ENCODE results near the gene HINFP.
"Not testable (repeated sequence)": the region's sequence is repeated elsewhere in the genome, so short reads cannot be mapped to it uniquely, and the experiment has no call there.

The HINFP gene

DNA sequence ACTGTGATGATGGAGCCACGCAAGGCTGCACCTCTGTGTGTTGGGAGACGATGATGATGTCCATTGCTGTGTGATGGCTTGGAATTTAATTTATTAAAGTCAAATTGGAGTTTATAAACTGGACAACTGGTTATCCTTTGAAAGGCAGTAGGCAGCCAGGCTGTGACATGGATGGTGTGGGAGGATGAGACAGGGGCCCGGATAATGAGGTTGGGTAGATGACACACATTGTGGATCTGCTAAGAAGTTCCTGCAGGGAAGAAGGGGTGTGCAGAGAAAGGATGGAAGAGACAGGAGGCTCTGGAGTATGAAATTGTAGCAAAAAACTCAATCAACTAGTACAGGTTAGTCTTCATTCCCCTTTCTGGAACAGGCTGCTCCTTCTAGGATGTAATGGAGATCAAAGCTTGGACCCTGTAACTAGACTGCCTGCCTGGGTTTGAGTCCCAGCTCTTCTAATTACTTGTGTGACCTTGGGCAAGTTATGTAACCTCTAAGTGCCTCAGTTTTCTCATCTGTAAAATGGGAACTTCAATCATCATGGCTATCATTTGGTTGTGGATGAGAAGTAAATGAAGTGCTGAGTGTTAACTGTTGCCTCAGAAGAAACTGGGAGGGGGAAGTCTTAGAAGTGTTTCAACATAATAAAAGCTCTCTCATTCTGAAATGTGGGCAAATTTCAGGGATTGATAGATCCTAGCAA lies 4.2 kb upstream of the HINFP start:
- no peaks in the 10 kb centered on the region for H3K27me3 ChIP-seq (ENCODE audit: control insufficient read depth in 2 of 2, insufficient read depth in 2 of 2, low read length in 2 of 2)
- no peaks in the 10 kb centered on the region for H3K9me3 ChIP-seq (ENCODE audit: control insufficient read depth in 2 of 2, low read length in 2 of 2)
- H3K27ac ChIP-seq (ENCODE audit: low read depth in 2 of 2, low read length in 2 of 2), result no peak overlapping the region
- no peak overlapping the region for H3K4me3 ChIP-seq (ENCODE audit: low read length in 2 of 2)
- H3K9ac ChIP-seq (ENCODE audit: low read depth in 1 of 2, low read length in 2 of 2), result no peak overlapping the region
- H3K4me1 ChIP-seq (ENCODE audit: control insufficient read depth in 2 of 2, insufficient read depth in 2 of 2, low read length in 2 of 2), result peaks cover 11% of the 10 kb centered on the region in 2 donors
- peaks cover 25 to 34% of the 10 kb centered on the region in 2 donors for H3K36me3 ChIP-seq (ENCODE audit: control insufficient read depth in 2 of 2, insufficient read depth in 2 of 2, low read length in 2 of 2)

DNA sequence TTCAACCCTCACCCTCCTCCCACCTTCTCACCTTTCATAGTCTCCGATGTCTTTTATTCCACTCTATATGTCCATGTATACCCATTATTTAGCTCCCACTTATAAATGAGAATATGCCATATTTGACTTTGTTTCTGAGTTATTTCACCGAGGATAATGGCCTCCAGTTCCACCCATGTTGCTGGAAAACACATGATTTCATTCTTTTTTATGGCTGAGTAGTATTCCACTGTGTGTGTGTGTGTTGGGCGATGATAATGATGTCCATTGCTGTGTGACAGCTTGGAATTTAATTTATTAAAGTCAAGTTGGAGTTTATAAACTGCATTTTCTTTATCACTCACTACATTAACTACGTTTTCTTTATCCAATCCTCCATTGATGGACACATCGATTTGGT lies 3.2 kb upstream of the HINFP start:
- no peak overlapping the region for H3K27ac ChIP-seq (ENCODE audit: low read depth in 2 of 2, low read length in 2 of 2)
- H3K9me3 ChIP-seq (ENCODE audit: control insufficient read depth in 2 of 2, low read length in 2 of 2), result no peaks in the 10 kb centered on the region
- H3K36me3 ChIP-seq (ENCODE audit: control insufficient read depth in 2 of 2, insufficient read depth in 2 of 2, low read length in 2 of 2), result peaks cover 18 to 25% of the 10 kb centered on the region in 2 donors
- H3K9ac ChIP-seq (ENCODE audit: low read depth in 1 of 2, low read length in 2 of 2), result no peak overlapping the region
- H3K4me1 ChIP-seq (ENCODE audit: control insufficient read depth in 2 of 2, insufficient read depth in 2 of 2, low read length in 2 of 2), result peaks cover 16% of the 10 kb centered on the region in 2 donors
- H3K4me3 ChIP-seq (ENCODE audit: low read length in 2 of 2), result no peak overlapping the region
- no peaks in the 10 kb centered on the region for H3K27me3 ChIP-seq (ENCODE audit: control insufficient read depth in 2 of 2, insufficient read depth in 2 of 2, low read length in 2 of 2)

DNA sequence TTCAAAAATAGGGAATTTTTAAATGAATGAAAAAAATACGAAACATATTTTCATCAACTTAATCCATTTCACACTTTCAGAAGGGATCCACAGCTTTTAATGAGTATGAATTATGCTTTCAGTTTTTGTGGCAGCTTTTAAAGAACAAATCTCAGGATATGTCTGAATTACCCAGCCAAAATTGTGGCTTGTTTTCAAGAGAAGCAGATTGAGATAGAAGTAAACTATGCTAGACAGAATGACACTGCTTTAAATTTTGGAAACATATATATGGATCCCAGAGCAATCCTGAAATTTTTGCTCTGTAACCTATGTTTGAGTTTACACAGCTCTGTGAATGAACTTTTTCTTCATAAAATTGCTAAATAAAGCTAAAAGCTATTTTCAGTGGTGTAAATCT lies 2.4 kb upstream of the HINFP start:
- H3K4me1 ChIP-seq (ENCODE audit: control insufficient read depth in 2 of 2, insufficient read depth in 2 of 2, low read length in 2 of 2), result peaks cover 16% of the 10 kb centered on the region in 2 donors
- no peaks in the 10 kb centered on the region for H3K27me3 ChIP-seq (ENCODE audit: control insufficient read depth in 2 of 2, insufficient read depth in 2 of 2, low read length in 2 of 2)
- no peak overlapping the region for H3K27ac ChIP-seq (ENCODE audit: low read depth in 2 of 2, low read length in 2 of 2)
- H3K4me3 ChIP-seq (ENCODE audit: low read length in 2 of 2), result no peak overlapping the region
- H3K9ac ChIP-seq (ENCODE audit: low read depth in 1 of 2, low read length in 2 of 2), result no peak overlapping the region
- H3K9me3 ChIP-seq (ENCODE audit: control insufficient read depth in 2 of 2, low read length in 2 of 2), result no peaks in the 10 kb centered on the region
- H3K36me3 ChIP-seq (ENCODE audit: control insufficient read depth in 2 of 2, insufficient read depth in 2 of 2, low read length in 2 of 2), result peaks cover 14 to 22% of the 10 kb centered on the region in 2 donors

- Histone ChIP-seq H3K4me1 (ENCODE audit: control insufficient read depth in 2 of 2, insufficient read depth in 2 of 2, low read length in 2 of 2) (peaks cover 19 to 23% of the 10 kb centered on the region in 2 donors), H3K9ac (ENCODE audit: low read depth in 1 of 2, low read length in 2 of 2) (peak overlapping the region; percentile 76 to 88), H3K27ac (ENCODE audit: low read depth in 2 of 2, low read length in 2 of 2) (peak overlapping the region; percentile 28 to 76), H3K4me3 (ENCODE audit: low read length in 2 of 2) (peak overlapping the region; percentile 84 to 100), H3K36me3 (ENCODE audit: control insufficient read depth in 2 of 2, insufficient read depth in 2 of 2, low read length in 2 of 2) (peaks cover 10 to 20% of the 10 kb centered on the region in 2 donors), H3K27me3 (ENCODE audit: control insufficient read depth in 2 of 2, insufficient read depth in 2 of 2, low read length in 2 of 2) (no peaks in the 10 kb centered on the region), H3K9me3 (ENCODE audit: control insufficient read depth in 2 of 2, low read length in 2 of 2) (no peaks in the 10 kb centered on the region)
Measured at GRCh38 chr11:119120639-119121007, 757 bp upstream of the HINFP start.

- Histone ChIP-seq H3K4me3 (ENCODE audit: low read length in 2 of 2) (peak overlapping the region; percentile 93 to 100), H3K27me3 (ENCODE audit: control insufficient read depth in 2 of 2, insufficient read depth in 2 of 2, low read length in 2 of 2) (no peaks in the 10 kb centered on the region), H3K27ac (ENCODE audit: low read depth in 2 of 2, low read length in 2 of 2) (peak overlapping the region; percentile 82 to 89), H3K9ac (ENCODE audit: low read depth in 1 of 2, low read length in 2 of 2) (peak overlapping the region; percentile 83 to 92), H3K36me3 (ENCODE audit: control insufficient read depth in 2 of 2, insufficient read depth in 2 of 2, low read length in 2 of 2) (peaks cover 7 to 18% of the 10 kb centered on the region in 2 donors), H3K4me1 (ENCODE audit: control insufficient read depth in 2 of 2, insufficient read depth in 2 of 2, low read length in 2 of 2) (peaks cover 23 to 33% of the 10 kb centered on the region in 2 donors), H3K9me3 (ENCODE audit: control insufficient read depth in 2 of 2, low read length in 2 of 2) (no peaks in the 10 kb centered on the region)
Measured at GRCh38 chr11:119121811-119122124, 388 bp downstream of the HINFP start.

DNA sequence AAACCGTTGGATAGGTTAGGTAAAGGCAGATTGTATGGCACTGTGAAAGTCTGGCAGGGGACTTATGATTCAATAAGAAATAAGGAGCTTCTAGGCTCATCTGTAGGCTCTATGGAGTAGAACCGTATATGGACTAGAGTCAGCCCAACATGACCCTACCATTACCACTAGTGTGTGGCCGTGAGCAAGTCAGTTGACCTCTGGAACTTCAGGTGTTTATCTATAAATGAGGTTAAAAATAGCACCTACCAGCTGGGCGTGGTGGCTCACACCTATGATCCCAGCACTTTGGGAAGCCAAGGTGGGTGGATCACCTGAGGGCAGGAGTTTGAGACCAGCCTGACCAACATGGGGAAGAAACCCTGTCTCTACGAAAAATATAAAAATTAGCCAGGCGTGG lies 4.4 kb downstream of the HINFP start:
- H3K4me1 ChIP-seq (ENCODE audit: control insufficient read depth in 2 of 2, insufficient read depth in 2 of 2, low read length in 2 of 2), result peaks cover 18 to 31% of the 10 kb centered on the region in 2 donors
- no peak overlapping the region for H3K4me3 ChIP-seq (ENCODE audit: low read length in 2 of 2)
- H3K27ac ChIP-seq (ENCODE audit: low read depth in 2 of 2, low read length in 2 of 2), result peak overlapping the region; percentile 61 to 64
- peak overlapping the region in 1 of 2 donors; percentile 1 for H3K9ac ChIP-seq (ENCODE audit: low read depth in 1 of 2, low read length in 2 of 2)
- H3K36me3 ChIP-seq (ENCODE audit: control insufficient read depth in 2 of 2, insufficient read depth in 2 of 2, low read length in 2 of 2), result peaks cover 19 to 26% of the 10 kb centered on the region in 2 donors
- no peaks in the 10 kb centered on the region for H3K27me3 ChIP-seq (ENCODE audit: control insufficient read depth in 2 of 2, insufficient read depth in 2 of 2, low read length in 2 of 2)
- H3K9me3 ChIP-seq (ENCODE audit: control insufficient read depth in 2 of 2, low read length in 2 of 2), result no peaks in the 10 kb centered on the region

- H3K9ac ChIP-seq (ENCODE audit: low read depth in 1 of 2, low read length in 2 of 2), result peak overlapping the region in 1 of 2 donors; percentile 7
- H3K27ac ChIP-seq (ENCODE audit: low read depth in 2 of 2, low read length in 2 of 2), result peak overlapping the region; percentile 61 to 64
Measured at GRCh38 chr11:119126675-119127268, 5.4 kb downstream of the HINFP start.

GRCh38 chr11:119130662-119131061 lies 9.3 kb downstream of the HINFP start:
- Histone ChIP-seq H3K9me3 (ENCODE audit: control insufficient read depth in 2 of 2, low read length in 2 of 2) (no peaks in the 10 kb centered on the region), H3K9ac (ENCODE audit: low read depth in 1 of 2, low read length in 2 of 2) (no peak overlapping the region), H3K4me1 (ENCODE audit: control insufficient read depth in 2 of 2, insufficient read depth in 2 of 2, low read length in 2 of 2) (peaks cover 6 to 12% of the 10 kb centered on the region in 2 donors), H3K27ac (ENCODE audit: low read depth in 2 of 2, low read length in 2 of 2) (no peak overlapping the region), H3K36me3 (ENCODE audit: control insufficient read depth in 2 of 2, insufficient read depth in 2 of 2, low read length in 2 of 2) (peaks cover 42 to 53% of the 10 kb centered on the region in 2 donors), H3K4me3 (ENCODE audit: low read length in 2 of 2) (no peak overlapping the region), H3K27me3 (ENCODE audit: control insufficient read depth in 2 of 2, insufficient read depth in 2 of 2, low read length in 2 of 2) (no peaks in the 10 kb centered on the region)

More at GRCh38 chr11:119126675-119127268, 5.4 kb downstream of the HINFP start:
- Histone ChIP-seq H3K4me1 (ENCODE audit: control insufficient read depth in 2 of 2, insufficient read depth in 2 of 2, low read length in 2 of 2) (peaks cover 16 to 28% of the 10 kb centered on the region in 2 donors), H3K27me3 (ENCODE audit: control insufficient read depth in 2 of 2, insufficient read depth in 2 of 2, low read length in 2 of 2) (no peaks in the 10 kb centered on the region), H3K4me3 (ENCODE audit: low read length in 2 of 2) (no peak overlapping the region), H3K9me3 (ENCODE audit: control insufficient read depth in 2 of 2, low read length in 2 of 2) (no peaks in the 10 kb centered on the region), H3K36me3 (ENCODE audit: control insufficient read depth in 2 of 2, insufficient read depth in 2 of 2, low read length in 2 of 2) (peaks cover 28 to 34% of the 10 kb centered on the region in 2 donors)

DNA sequence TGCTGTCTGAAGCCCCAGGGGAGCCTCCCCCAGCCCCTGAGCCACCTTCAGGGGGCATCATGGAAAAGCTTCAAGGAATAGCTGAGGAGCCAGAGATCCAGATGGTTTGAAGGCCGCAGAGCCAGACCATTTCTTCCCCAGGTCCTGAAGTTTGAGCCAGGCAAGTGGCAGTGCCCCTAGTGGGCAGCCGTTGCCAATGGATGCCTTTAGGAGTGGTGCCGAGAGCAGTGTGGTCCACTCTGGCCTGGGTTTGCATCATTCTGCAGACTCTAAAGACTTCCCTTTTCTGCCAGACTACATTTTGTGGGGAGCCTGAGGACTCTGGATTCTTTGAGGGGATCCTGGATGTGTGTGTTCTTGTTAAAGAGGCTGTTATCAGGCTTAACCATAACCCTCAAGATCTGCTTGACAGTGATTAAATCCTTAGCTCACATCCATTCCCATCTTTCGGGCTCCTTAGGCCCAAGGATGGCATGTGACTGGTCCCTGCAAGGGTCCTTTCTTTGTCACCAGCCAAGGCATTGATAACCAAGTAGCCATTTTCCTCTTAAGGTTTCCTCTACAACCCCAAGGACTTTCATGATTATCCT lies 13.1 kb downstream of the HINFP start:
- Histone ChIP-seq H3K4me3 (ENCODE audit: low read length in 2 of 2) (no peak overlapping the region), H3K27me3 (ENCODE audit: control insufficient read depth in 2 of 2, insufficient read depth in 2 of 2, low read length in 2 of 2) (no peaks in the 10 kb centered on the region), H3K9ac (ENCODE audit: low read depth in 1 of 2, low read length in 2 of 2) (no peak overlapping the region), H3K4me1 (ENCODE audit: control insufficient read depth in 2 of 2, insufficient read depth in 2 of 2, low read length in 2 of 2) (no peaks in the 10 kb centered on the region), H3K9me3 (ENCODE audit: control insufficient read depth in 2 of 2, low read length in 2 of 2) (no peaks in the 10 kb centered on the region), H3K27ac (ENCODE audit: low read depth in 2 of 2, low read length in 2 of 2) (no peak overlapping the region), H3K36me3 (ENCODE audit: control insufficient read depth in 2 of 2, insufficient read depth in 2 of 2, low read length in 2 of 2) (peaks cover 42 to 45% of the 10 kb centered on the region in 2 donors)

DNA sequence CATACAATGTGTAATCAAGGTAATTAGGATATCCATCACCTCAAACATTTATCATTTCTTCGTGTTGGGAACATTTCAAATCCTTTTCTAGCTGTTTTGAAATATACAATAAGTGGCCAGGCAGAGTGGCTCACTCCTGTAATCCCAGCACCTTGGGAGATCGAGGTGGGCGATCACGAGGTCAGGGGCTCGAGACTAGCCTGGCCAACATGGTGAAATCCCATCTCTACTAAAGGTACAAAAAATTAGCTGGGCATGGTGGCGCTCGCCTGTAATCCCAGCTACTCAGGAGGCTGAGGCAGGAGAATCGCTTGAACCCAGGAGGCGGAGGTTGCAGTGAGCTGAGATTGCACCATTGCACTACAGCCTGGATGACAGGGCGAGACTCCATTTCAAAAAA lies 17.9 kb downstream of the HINFP start:
- not testable (repeated sequence) for H3K9me3 ChIP-seq (ENCODE audit: control insufficient read depth in 2 of 2, low read length in 2 of 2); H3K27ac ChIP-seq (ENCODE audit: low read depth in 2 of 2, low read length in 2 of 2); H3K9ac ChIP-seq (ENCODE audit: low read depth in 1 of 2, low read length in 2 of 2); H3K4me3 ChIP-seq (ENCODE audit: low read length in 2 of 2); H3K4me1 ChIP-seq (ENCODE audit: control insufficient read depth in 2 of 2, insufficient read depth in 2 of 2, low read length in 2 of 2); H3K36me3 ChIP-seq (ENCODE audit: control insufficient read depth in 2 of 2, insufficient read depth in 2 of 2, low read length in 2 of 2); H3K27me3 ChIP-seq (ENCODE audit: control insufficient read depth in 2 of 2, insufficient read depth in 2 of 2, low read length in 2 of 2)
